SU-DHL-6 (cell line): ENCODE measurements around the gene ABCF1.

Experiments
- CTCF ChIP-seq: fragments of 200-600 bp; sonication (generic); IDR thresholded peaks from one replicate; pipeline ENCODE4 v1.5.1; 2017; ENCODE audit warnings: antibody characterized with exemption, mild to moderate bottlenecking, low read length, moderate library complexity; ENCODE audit not compliant: insufficient read depth, poor library complexity, severe bottlenecking
- EZH2phosphoT487 ChIP-seq: fragments of 200-600 bp; sonication (generic), shearing (Covaris generic); conservative IDR thresholded peaks from 2 replicates; pipeline ENCODE4 v1.6.1; 2018; ENCODE audit warnings: mild to moderate bottlenecking, antibody characterized with exemption, low read length, moderate library complexity, mixed read lengths

- no peak for TF ChIP-seq CTCF
- TF ChIP-seq EZH2phosphoT487: no peak
These were observed 43.0 kb downstream of the ABCF1 start for GRCh38 chr6:30614044-30614842.
